ENCODE results near the gene LRMDA.

The LRMDA gene

DNA sequence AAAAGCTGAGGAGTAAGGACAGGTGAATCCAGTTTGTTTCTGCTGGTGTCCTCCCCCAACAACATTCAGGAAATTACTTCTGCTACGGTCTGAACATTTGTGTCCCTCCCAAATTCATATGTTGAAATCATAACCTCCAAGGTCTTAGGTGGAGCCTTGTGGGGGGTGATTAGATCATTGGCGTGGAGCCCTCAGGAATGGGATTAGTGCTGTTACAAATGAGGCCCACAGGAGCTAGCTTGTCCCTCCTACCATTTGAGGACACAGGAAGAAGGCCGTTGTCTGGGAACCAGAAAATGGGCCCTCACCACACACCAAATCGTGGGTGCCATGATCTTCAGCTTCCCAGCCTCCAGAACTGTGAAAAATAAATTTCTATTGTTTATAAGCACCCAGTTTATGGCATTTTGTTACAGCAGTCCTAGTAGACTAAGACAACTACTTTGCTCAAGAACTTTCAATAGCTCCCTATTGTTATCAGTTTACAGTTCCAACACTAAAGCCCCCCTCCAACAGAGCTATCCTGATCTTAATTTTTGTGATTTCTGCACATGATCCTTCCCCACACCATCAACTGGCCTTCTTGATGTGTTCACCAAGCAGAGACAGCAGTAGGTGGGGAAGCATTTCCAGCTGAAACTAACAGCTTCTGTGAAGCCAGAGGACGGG lies 2.1 kb upstream of the LRMDA start:
- Mint-ChIP-seq H3K27ac (no peak overlapping the region), H3K4me3 (no peak overlapping the region), H3K4me1 (peaks cover 6% of the 10 kb centered on the region), H3K9me3 (no peaks in the 10 kb centered on the region), H3K27me3 (peaks cover 64% of the 10 kb centered on the region)
- no peak for ATAC-seq
- DNase-seq: no peak

DNA sequence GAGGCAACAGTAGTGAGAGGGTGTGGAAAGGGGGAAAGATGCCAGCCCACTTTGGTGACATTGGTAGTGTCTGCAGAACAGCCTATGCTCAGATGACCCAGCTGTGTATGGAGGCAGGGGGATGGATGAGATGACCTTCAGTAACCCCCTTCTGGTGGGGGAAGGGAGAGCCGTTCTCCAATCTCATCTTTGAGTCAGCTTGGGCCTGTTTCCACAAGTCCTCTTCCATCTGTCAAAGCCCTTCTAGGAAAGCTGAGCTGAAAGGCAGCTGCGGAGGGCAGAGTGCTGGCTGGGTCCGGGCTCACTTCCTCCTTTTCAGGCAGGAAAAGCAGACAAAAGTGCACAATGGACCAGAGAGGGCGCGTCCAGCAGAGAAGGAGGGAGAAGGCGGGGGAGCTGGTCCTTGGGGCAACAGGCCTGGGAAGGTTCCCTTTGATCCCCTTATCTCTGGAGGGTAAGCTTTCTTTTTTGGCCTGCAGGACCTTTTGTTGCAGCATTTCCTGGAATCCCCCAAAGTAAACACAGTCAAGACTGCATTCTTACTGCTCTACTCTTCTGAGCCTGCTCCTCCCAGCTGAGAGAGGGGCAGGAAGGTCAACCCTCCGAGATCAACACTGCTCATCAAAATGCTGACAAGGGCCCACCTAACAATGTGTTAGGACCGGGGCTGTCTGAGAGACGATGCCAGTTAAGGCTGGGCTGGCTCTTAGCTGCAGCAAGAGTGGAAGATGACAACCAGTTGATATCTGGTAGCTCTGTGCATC lies 1.2 kb upstream of the LRMDA start:
- ATAC-seq (no peak), DNase-seq (no peak)
- Mint-ChIP-seq H3K4me1 (peaks cover 6% of the 10 kb centered on the region), H3K27ac (no peak overlapping the region), H3K9me3 (no peaks in the 10 kb centered on the region), H3K4me3 (no peak overlapping the region), H3K27me3 (peaks cover 69% of the 10 kb centered on the region)

DNA sequence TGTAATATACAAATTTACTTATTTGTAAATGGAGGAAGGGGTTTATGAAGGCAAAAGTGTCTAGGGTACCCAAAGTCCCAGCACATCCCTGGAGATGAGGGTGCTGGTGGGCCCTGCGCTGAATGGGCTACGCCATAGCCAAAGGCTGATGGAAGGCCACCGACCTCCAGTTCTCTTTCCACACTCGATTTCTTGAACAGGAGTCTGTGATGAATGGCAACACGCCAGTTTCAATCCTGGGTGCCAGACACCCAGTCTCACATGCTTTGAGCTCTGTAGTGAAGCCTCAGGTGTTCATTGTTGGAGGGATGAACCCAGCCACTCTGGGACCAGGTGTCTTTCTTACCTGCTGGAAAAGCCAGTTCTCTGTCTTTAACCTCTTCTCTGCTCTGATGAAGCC lies 752 bp downstream of the LRMDA start:
- no peak for DNase-seq
- Mint-ChIP-seq H3K27me3 (peaks cover 83% of the 10 kb centered on the region), H3K4me1 (peaks cover 6% of the 10 kb centered on the region), H3K9me3 (no peaks in the 10 kb centered on the region), H3K4me3 (no peak overlapping the region), H3K27ac (no peak overlapping the region)
- ATAC-seq: no peak

DNA sequence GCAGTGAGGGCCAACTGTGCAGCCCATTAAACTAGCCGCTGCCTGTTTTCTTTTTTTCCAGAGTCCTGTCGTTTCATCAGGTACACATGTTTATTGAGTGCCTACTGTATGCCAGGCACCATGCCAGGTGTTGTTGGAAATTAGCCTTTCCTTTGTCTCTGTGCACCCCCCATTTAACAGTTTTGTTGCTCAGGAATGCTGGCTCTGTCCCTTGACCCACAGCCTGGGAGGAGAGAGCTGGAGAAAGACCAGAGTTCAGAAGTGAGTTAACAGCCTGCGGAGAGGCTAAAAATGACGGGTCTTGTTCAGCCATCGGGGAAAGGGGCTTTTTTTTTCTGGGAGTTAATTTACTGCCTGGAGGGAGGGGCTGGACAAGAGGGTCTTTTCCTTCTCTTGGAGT lies 1.3 kb downstream of the LRMDA start:
- Mint-ChIP-seq H3K9me3 (no peaks in the 10 kb centered on the region), H3K4me3 (no peak overlapping the region), H3K27me3 (peaks cover 89% of the 10 kb centered on the region), H3K27ac (no peak overlapping the region), H3K4me1 (peaks cover 6% of the 10 kb centered on the region)
- DNase-seq (no peak), ATAC-seq (no peak)

DNA sequence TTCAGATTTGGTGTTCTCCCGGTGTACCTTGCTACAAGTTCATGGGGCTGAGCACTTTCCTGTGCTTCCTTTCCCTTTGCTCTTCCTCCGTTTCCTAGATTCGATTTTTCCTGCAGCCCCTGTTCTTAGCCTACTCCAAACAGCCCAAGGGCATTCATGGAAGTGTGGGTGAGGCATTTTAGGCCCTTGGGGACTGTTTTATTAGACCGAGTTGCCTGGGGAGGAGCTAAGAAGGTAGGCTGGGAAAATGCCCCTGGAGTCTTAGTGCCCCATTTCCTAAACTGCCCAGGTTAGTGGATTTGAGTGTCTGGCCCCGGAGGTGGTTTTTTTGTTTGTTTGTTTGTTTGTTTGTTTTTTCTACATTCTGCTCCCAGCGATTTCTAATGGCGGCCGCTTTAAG lies 1.8 kb downstream of the LRMDA start:
- Mint-ChIP-seq H3K4me1 (peaks cover 6% of the 10 kb centered on the region), H3K27ac (no peak overlapping the region), H3K27me3 (peaks cover 86% of the 10 kb centered on the region), H3K4me3 (no peak overlapping the region), H3K9me3 (no peaks in the 10 kb centered on the region)
- no peak for DNase-seq
- no peak for ATAC-seq

DNA sequence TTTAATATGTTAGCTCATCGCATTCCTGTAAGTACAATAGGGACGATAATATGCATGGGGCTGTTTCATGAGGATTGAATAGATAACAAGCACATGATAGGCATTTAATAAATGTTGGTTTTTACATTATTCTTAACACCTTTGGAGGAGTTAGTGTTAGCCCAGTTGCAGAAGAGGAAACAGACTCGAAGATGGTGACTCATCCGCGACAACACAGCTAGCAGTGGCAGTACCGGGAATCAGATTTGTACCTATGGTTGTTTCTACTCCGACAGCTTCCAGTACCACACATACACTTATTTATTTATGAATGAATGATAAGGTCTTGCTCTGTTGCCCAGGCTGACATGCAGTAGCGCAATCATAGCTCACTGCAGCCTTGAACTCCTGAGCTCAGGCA lies 2.9 kb downstream of the LRMDA start:
- peaks cover 83% of the 10 kb centered on the region for H3K27me3 Mint-ChIP-seq
- H3K27ac Mint-ChIP-seq: no peak overlapping the region
- peaks cover 6% of the 10 kb centered on the region for H3K4me1 Mint-ChIP-seq
- H3K9me3 Mint-ChIP-seq: no peaks in the 10 kb centered on the region
- no peak for ATAC-seq
- no peak for DNase-seq
- H3K4me3 Mint-ChIP-seq: no peak overlapping the region

DNA sequence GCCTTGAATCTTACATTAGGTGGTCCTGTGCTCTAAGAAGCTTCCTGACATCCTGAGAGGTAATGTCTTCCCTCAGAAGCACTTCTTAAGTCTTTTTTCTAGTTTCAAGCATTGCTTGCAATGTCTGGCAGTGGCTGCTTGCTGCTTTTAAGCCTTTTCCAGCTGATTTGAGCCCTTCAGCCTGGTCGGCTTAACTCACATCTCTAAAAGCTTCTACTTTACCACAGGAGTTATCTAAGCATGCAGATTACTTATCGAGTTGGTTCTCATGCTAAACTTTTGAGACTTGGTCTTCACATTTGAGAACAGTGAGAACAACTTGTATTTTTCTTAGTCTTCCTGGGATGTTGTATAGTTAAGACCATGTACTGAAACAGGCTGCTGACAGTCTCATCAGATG lies 3.9 kb downstream of the LRMDA start:
- H3K4me3 Mint-ChIP-seq: no peak overlapping the region
- DNase-seq (no peak), ATAC-seq (no peak)
- H3K27me3 Mint-ChIP-seq: peaks cover 83% of the 10 kb centered on the region
- H3K4me1 Mint-ChIP-seq: peaks cover 6% of the 10 kb centered on the region
- no peak overlapping the region for H3K27ac Mint-ChIP-seq
- no peaks in the 10 kb centered on the region for H3K9me3 Mint-ChIP-seq

DNA sequence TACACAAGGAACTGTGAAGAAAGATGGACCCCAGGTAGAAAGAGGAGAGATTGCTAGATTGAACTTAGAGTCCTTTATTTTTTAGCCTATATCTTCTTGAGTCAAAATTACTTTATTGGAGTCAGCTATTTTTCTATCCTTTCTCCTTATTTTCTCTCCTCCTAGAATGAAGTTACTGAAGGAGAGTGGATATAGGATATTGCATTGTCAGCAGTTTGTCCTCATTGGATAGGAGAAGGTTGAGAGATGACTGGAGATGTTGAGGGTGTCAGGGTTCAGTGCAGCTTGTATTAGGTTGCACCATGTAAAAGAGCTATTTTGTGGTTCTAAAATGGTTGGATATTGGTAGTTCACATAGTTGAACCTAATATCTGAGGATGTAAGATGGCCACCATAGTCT lies 5.5 kb downstream of the LRMDA start:
- DNase-seq: no peak
- Mint-ChIP-seq H3K4me1 (peaks cover 3% of the 10 kb centered on the region), H3K27me3 (peaks cover 68% of the 10 kb centered on the region), H3K9me3 (no peaks in the 10 kb centered on the region), H3K4me3 (no peak overlapping the region), H3K27ac (no peak overlapping the region)
- no peak for ATAC-seq

DNA sequence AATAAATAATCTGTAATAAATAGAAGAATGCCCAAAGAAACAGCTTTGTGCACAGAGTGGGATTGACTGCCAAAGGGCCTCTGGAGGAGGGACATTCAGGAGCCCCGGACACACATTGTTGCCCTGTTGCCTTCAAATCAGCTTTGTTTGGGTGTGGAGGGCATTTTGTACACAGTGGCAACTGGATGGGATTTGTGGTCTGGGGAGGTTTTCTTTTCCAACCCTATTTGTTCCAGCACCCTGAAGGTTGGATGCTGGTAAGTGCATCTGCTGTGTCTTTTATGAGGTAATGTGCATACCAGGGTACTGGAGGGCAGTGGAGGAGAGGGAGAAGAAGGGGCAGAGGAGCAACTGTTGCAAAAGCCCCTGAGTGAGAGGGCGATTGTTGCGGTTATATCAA lies 6.3 kb downstream of the LRMDA start:
- ATAC-seq (no peak), DNase-seq (no peak)
- Mint-ChIP-seq H3K27ac (no peak overlapping the region), H3K27me3 (peaks cover 60% of the 10 kb centered on the region), H3K4me3 (no peak overlapping the region), H3K9me3 (peaks cover 0 to 6% of the 10 kb centered on the region in 2 donors), H3K4me1 (no peaks in the 10 kb centered on the region)

DNA sequence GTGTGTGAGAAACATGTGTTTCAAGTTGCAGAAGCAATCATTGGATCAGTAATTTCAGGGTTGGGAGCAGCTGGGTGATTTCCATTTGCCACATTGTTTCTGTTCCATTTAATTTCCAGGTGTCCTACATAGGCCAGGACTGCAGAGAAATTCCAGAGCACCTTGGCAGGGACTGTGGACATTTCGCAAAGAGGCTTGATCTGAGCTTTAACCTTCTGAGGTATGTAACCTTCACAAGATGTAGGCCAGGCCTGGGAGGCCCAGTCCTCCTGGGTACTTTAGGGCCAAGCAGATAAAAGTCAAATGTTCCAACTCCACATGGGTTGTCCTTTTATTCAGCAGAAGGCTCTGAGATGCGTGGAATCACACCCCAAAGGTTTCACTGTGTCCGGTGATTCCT lies 6.9 kb downstream of the LRMDA start:
- Mint-ChIP-seq H3K27me3 (peaks cover 54% of the 10 kb centered on the region), H3K4me1 (no peaks in the 10 kb centered on the region), H3K4me3 (no peak overlapping the region), H3K9me3 (peaks cover 0 to 11% of the 10 kb centered on the region in 2 donors), H3K27ac (no peak overlapping the region)
- no peak for DNase-seq
- ATAC-seq: no peak

DNA sequence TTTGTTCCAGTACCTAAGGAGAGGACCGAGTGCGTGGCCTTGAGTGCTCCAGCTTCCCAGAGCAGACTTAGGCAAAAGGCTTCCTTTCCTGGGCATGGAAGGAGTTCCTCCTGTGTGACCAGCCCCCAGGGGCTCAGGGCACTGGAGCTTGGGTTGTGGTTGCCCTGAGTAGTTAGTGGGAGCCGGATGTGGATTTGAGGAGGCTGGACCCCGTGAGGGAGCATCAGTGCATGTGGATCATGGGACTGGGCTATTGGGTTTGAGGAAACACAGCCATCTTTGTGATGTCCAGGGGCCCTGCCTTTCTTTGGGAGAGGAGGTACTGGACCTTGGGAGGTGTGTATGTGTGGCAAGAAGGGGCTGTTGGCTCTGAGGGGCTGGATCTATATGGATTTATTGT lies 8.4 kb downstream of the LRMDA start:
- Mint-ChIP-seq H3K27ac (no peak overlapping the region), H3K27me3 (peaks cover 43% of the 10 kb centered on the region), H3K4me1 (no peaks in the 10 kb centered on the region), H3K9me3 (peaks cover 8 to 22% of the 10 kb centered on the region in 2 donors), H3K4me3 (no peak overlapping the region)
- DNase-seq (no peak), ATAC-seq (no peak)

DNA sequence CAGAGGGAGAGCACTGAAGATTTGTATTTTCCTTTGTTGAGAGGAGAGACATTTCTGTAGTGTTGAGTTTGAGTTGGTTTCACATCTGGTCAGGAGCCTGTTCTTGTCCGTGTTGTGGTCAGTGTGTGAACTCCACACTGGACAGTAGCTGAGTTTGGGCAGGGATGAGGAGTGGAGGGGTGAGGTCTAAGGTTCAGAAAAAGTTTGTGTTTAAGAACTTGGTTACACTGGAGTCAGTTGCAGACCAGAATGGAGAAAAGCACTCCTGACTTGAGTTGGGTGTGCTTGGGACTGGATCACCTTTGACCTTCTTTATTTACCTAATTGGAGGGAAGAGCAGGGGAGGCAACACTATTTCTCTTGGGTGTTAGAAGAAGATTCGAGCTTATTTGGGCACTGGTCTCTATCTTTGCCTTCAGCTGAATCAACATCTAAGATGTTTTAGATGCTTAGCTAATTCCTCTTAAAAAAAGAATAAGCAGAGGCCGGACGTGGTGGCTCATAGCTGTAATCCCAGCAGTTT lies 8.9 kb downstream of the LRMDA start:
- H3K9me3 Mint-ChIP-seq: peaks cover 8 to 22% of the 10 kb centered on the region in 2 donors
- no peak overlapping the region for H3K27ac Mint-ChIP-seq
- ATAC-seq (no peak), DNase-seq (no peak)
- H3K4me1 Mint-ChIP-seq: no peaks in the 10 kb centered on the region
- H3K4me3 Mint-ChIP-seq: no peak overlapping the region
- peaks cover 38% of the 10 kb centered on the region for H3K27me3 Mint-ChIP-seq

DNA sequence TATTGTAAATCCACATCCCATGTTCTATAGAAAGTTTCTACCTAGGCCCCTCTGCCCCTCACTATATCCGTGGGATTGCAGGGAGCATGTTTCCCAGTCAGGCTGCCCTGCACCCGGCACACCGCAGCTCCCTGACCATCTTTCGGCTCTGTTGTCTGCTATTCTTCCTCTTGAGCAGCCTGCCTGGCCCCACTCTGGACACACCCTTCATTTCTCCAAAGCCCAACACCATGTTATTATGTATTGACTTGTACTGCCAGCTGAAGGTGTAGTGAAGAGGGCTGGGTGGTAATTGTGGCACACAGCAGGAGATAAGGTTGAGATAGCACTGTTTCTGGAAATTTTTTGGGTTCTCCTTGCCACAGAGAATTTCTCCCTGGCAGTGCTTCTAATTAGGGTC lies 9.8 kb downstream of the LRMDA start:
- no peak for DNase-seq
- H3K27me3 Mint-ChIP-seq: peaks cover 32% of the 10 kb centered on the region

DNA sequence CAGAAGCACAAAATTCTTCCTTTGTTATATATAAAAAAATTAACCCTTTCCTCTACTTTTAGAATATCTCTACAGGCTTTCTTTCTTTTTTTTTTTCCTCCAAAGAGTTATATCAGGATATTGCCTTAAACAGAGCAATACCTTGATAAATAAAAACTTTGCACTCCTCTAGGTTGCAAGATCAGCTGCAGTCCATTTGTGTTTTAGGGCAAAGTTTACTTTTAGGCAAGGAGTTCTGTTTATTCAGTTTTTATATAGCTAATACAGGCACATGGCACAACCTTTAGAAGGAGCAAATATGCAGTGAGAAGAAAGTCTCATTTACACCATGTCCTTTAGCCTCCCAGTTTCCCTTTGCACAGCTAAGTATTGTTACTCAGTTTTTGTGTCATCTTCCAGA lies 10.3 kb downstream of the LRMDA start:
- peaks cover 11 to 27% of the 10 kb centered on the region in 2 donors for H3K9me3 Mint-ChIP-seq
- no peak overlapping the region for H3K4me3 Mint-ChIP-seq
- ATAC-seq (no peak), DNase-seq (no peak)
- no peak overlapping the region for H3K27ac Mint-ChIP-seq
- peaks cover 30% of the 10 kb centered on the region for H3K27me3 Mint-ChIP-seq
- H3K4me1 Mint-ChIP-seq: no peaks in the 10 kb centered on the region

More for the DNA sequence above, 9.8 kb downstream of the LRMDA start:
- Mint-ChIP-seq H3K4me1 (no peaks in the 10 kb centered on the region), H3K9me3 (peaks cover 8 to 22% of the 10 kb centered on the region in 2 donors), H3K27ac (no peak overlapping the region), H3K4me3 (no peak overlapping the region)
- ATAC-seq: no peak

DNA sequence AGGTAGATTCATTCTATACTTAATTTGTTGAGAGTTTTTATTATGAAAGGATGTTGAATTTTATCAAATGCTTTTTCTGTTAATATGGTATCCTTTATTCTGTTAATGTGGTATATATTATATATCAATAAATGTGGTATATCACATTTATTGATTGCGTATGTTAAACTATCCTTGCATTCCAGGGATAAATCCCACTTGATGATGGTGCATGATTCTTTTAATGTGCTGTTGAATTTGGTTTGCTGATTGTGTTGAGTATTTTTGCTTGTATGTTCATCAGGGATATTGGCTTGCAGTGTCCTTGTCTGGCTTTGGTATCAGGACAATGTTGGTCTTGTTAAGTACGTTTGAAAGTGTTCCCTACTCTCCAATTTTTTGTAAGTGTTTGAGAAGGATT lies 11.9 kb downstream of the LRMDA start:
- H3K27me3 Mint-ChIP-seq: peaks cover 18% of the 10 kb centered on the region
- H3K4me1 Mint-ChIP-seq: no peaks in the 10 kb centered on the region
- H3K9me3 Mint-ChIP-seq: peaks cover 14 to 32% of the 10 kb centered on the region in 2 donors
- ATAC-seq: no peak
- no peak for DNase-seq
- H3K4me3 Mint-ChIP-seq: no peak overlapping the region
- H3K27ac Mint-ChIP-seq: no peak overlapping the region

DNA sequence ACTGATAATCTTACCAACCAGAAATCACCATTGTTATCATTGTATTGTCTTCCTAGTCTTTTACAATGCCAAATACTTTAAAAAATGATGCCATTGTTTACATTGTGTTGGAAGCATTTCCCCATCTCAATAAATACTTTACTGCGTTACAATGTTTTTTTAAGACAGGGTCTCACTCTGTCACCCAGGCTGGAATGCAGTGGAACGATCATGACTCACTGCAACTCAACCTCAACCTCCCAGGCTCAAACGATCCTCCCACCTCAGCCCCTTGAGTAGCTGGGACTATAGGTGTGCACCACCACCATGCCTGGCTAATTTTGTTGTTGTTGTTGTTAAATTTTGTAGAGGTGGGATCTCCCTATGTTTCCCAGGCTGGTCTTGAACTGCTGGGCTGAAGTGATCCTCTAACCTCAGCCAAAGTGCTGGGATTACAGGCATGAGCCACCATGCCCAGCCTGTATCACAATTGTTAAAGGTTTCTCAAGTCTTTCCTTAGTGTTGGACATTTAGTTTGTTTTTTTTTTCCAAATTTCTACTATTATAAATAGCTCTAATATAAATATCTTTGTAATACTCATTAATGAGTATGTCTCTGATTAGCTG lies 13.5 kb downstream of the LRMDA start:
- H3K9me3 Mint-ChIP-seq: peaks cover 14 to 32% of the 10 kb centered on the region in 2 donors
- H3K4me3 Mint-ChIP-seq: no peak overlapping the region
- H3K27me3 Mint-ChIP-seq: peaks cover 9% of the 10 kb centered on the region
- no peaks in the 10 kb centered on the region for H3K4me1 Mint-ChIP-seq
- no peak overlapping the region for H3K27ac Mint-ChIP-seq
- DNase-seq (no peak), ATAC-seq (no peak)

Measured in stimulated activated naive CD8-positive, alpha-beta T cell treated with anti-CD3 and anti-CD28 coated beads, Interleukin-15, amount 100 ng/mL, for 72 hours (primary cell).